ENCODE measurements around the gene ANXA9.

DNA sequence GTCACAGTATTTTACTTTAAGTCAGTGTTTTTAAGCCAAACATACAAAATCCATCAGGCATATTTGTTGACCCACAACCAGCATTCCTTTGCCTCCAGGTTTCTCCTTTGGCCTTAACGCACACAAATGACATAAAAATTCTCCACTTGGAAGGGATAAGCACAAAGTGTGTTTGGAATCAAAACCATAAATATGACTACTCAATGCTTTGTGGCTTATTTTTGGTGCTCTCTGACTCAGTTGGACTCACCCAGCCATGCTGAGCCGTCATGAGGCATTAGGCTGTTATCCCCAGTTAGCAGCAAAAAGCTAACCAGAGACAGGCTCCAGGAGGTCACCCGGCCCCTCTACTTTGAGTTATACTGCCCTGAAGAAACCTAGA, 27.1 kb downstream of the ANXA9 start:
- TF ChIP-seq, protein P1, sequence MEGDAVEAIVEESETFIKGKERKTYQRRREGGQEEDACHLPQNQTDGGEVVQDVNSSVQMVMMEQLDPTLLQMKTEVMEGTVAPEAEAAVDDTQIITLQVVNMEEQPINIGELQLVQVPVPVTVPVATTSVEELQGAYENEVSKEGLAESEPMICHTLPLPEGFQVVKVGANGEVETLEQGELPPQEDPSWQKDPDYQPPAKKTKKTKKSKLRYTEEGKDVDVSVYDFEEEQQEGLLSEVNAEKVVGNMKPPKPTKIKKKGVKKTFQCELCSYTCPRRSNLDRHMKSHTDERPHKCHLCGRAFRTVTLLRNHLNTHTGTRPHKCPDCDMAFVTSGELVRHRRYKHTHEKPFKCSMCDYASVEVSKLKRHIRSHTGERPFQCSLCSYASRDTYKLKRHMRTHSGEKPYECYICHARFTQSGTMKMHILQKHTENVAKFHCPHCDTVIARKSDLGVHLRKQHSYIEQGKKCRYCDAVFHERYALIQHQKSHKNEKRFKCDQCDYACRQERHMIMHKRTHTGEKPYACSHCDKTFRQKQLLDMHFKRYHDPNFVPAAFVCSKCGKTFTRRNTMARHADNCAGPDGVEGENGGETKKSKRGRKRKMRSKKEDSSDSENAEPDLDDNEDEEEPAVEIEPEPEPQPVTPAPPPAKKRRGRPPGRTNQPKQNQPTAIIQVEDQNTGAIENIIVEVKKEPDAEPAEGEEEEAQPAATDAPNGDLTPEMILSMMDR (optimal IDR thresholded peaks at IDR 0.05 in 1 of 3, IDR thresholded peaks at IDR 0.05 in 1 of 3, conservative IDR thresholded peaks at IDR 0.05 in 1 of 3; ENCODE audit: extremely low read depth in 1 of 3, insufficient read depth in 2 of 3, low read length in 3 of 3): no peak
- no peak for TF ChIP-seq EZH2 (IDR thresholded peaks at IDR 0.05; ENCODE audit: low read length)

Data from keratinocyte (primary cell).